ENCODE data around the gene GOLGA3.

GOLGA3 gene

GRCh38 chr12:132787877-132788276 is 40.8 kb downstream of the GOLGA3 start:
- TF ChIP-seq CTCF (IDR thresholded peaks at IDR 0.05; ENCODE audit: borderline replicate concordance, control extremely low read depth, extremely low read depth, insufficient read depth, missing control alignments): no peak
- DNase-seq (ENCODE audit: low spot score): no peak
- in situ Hi-C loops (cut with MboI; ENCODE audit: low sequenced_read_pairs, unreplicated experiment): no loop called here

GRCh38 chr12:132786192-132786591 is 42.5 kb downstream of the GOLGA3 start:
- no peak for TF ChIP-seq CTCF (IDR thresholded peaks at IDR 0.05; ENCODE audit: borderline replicate concordance, control extremely low read depth, extremely low read depth, insufficient read depth, missing control alignments)
- no peak for DNase-seq (ENCODE audit: low spot score)
- in situ Hi-C loops (cut with MboI; ENCODE audit: low sequenced_read_pairs, unreplicated experiment): no loop called here

GRCh38 chr12:132784580-132784979 is 44.1 kb downstream of the GOLGA3 start:
- no peak for TF ChIP-seq CTCF (IDR thresholded peaks at IDR 0.05; ENCODE audit: borderline replicate concordance, control extremely low read depth, extremely low read depth, insufficient read depth, missing control alignments)
- in situ Hi-C loops (cut with MboI; ENCODE audit: low sequenced_read_pairs, unreplicated experiment): no loop called here
- DNase-seq (ENCODE audit: low spot score): no peak

- DNase-seq (ENCODE audit: low spot score): no peak
- in situ Hi-C loops (cut with MboI; ENCODE audit: low sequenced_read_pairs, unreplicated experiment): no loop called here
- no peak for TF ChIP-seq CTCF (IDR thresholded peaks at IDR 0.05; ENCODE audit: borderline replicate concordance, control extremely low read depth, extremely low read depth, insufficient read depth, missing control alignments)
Observed at GRCh38 chr12:132783917-132784531, 44.6 kb downstream of the GOLGA3 start.

GRCh38 chr12:132781938-132782337 is 46.7 kb downstream of the GOLGA3 start:
- in situ Hi-C loops (cut with MboI; ENCODE audit: low sequenced_read_pairs, unreplicated experiment): no loop called here
- no peak for DNase-seq (ENCODE audit: low spot score)
- no peak for TF ChIP-seq CTCF (IDR thresholded peaks at IDR 0.05; ENCODE audit: borderline replicate concordance, control extremely low read depth, extremely low read depth, insufficient read depth, missing control alignments)

GRCh38 chr12:132779781-132780353 is 48.8 kb downstream of the GOLGA3 start:
- TF ChIP-seq CTCF (IDR thresholded peaks at IDR 0.05; ENCODE audit: borderline replicate concordance, control extremely low read depth, extremely low read depth, insufficient read depth, missing control alignments): no peak
- no peak for DNase-seq (ENCODE audit: low spot score)
- in situ Hi-C loops (cut with MboI; ENCODE audit: low sequenced_read_pairs, unreplicated experiment): no loop called here

All from GM13976 (cell line).